ENCODE data around the gene ACAD9. TPM values are rescaled to one million over a fixed set of nuclear protein-coding genes. Genes with fewer than 3 reads are reported as not detected.

ACAD9 gene
- 29.9 and 34.0 TPM in 2 replicates for total RNA-seq

DNA sequence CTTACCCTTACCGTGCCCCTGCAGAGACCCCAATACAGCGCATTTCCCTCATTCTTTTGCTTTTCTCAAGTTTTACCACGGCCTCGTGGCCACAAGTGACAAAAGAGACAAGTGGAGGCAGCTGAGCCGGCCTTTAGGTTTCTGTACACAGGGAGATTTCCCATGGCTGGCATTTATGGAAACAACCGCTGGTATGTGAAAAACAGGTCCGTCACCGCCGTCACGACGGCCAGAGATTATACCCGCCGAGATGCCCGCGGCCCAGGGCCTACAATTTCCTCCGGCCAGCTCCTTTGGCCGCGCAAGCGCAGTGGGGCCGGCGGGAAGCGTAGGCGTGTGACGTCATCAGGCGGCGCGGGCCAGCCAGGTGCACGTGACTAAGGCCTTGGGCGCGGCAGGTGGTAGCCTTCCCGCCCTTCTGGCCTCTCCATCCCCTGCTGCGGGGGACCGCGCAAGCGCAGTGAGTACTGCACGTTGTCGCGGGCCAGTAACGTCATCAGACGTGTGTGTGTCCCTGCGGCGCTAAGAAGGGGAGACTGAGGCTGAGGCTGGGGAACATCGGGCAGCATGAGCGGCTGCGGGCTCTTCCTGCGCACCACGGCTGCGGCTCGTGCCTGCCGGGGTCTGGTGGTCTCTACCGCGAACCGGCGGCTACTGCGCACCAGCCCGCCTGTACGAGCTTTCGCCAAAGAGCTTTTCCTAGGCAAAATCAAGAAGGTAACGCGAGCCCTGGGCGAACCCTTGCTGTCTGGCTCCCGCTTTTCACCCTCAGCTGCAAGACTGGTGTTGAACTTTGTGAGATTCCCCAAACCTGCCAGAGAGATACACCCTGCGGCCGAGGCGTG is at the start of gene ACAD9:
Gene ACAD9 (plus strand): TSS at position 496 of the 845 bp plus-strand sequence. CDS start 72 bp downstream, at position 568.

Other genes starting within 250 kb of the ACAD9 start
- 546 and 573 TPM in 2 replicates for gene RPN1, start 228.8 kb upstream of the ACAD9 start, total RNA-seq
- gene RAB7A, start 153.4 kb upstream of the ACAD9 start, total RNA-seq: 36.4 and 43.1 TPM in 2 replicates
- 0.09 and 1.1 TPM in 2 replicates for gene CFAP92, start 114.5 kb downstream of the ACAD9 start, total RNA-seq
- gene EFCC1, start 121.7 kb downstream of the ACAD9 start, total RNA-seq: 4.8 TPM in 1 of 2 replicates, not detected in the other
- not detected in 2 replicates for gene GP9, start 181.2 kb downstream of the ACAD9 start, total RNA-seq
- gene RAB43, start 242.2 kb downstream of the ACAD9 start, total RNA-seq: 14.3 and 15.1 TPM in 2 replicates